Activated CD4-positive, alpha-beta T cell treated with anti-CD3 and anti-CD28 coated beads for 36 hours (primary cell): Measurements from ENCODE around the gene ALCAM. TPM values are rescaled to one million over a fixed set of nuclear protein-coding genes. Genes with fewer than 3 reads are reported as not detected.
A peak's percentile ranks its signal among the peaks of the same experiment; 100 is the strongest.
"Not testable (repeated sequence)": the region's sequence is repeated elsewhere in the genome, so short reads cannot be mapped to it uniquely, and the experiment has no call there.

Source experiments
- ATAC-seq: fragments of 200-7000 bp; cut with Tn5 transposase; one replicate; pipeline ENCODE4 v1.10.0; 2021; ENCODE audit warnings: mild to moderate bottlenecking, moderate library complexity
- CTCF ChIA-PET: fragments of 350-600 bp; sonication (Branson Sonifier 250); formaldehyde crosslinking; loops from one replicate; lab custom pipeline; 2021; ENCODE audit warnings: antibody characterized with exemption; lab: Charles Lee
- POLR2A ChIA-PET: fragments of 350-600 bp; sonication (Branson Sonifier 250); formaldehyde crosslinking; loops from one replicate; lab custom pipeline; 2021; ENCODE audit warnings: antibody characterized with exemption, inconsistent platforms; lab: Charles Lee
- DNase-seq: peaks from one replicate; pipeline ENCODE4 v3.0.0-alpha.2; 2020
- H3K27ac Mint-ChIP-seq: one replicate; pipeline ENCODE4 v1.8.0; 2021; ENCODE audit warnings: mixed read lengths
- H3K27me3 Mint-ChIP-seq: one replicate; pipeline ENCODE4 v1.8.0; 2021; ENCODE audit warnings: mixed read lengths
- H3K36me3 Mint-ChIP-seq: one replicate; pipeline ENCODE4 v1.8.0; 2021; ENCODE audit warnings: low read depth, mixed read lengths
- H3K4me1 Mint-ChIP-seq: one replicate; pipeline ENCODE4 v1.8.0; 2021; ENCODE audit warnings: mixed read lengths
- H3K4me3 Mint-ChIP-seq: one replicate; pipeline ENCODE4 v1.8.0; 2021; ENCODE audit warnings: mild to moderate bottlenecking, moderate library complexity, mixed read lengths
- H3K9me3 Mint-ChIP-seq: one replicate; pipeline ENCODE4 v1.8.0; 2021; ENCODE audit warnings: low read depth, mixed read lengths
- intact Hi-C, 2 experiments: fragments of 100-400 bp; cut with DNase I in 1 of 2; cut with micrococcal nuclease in 1 of 2; formaldehyde crosslinking; loops; one replicate each; pipeline versions ENCODE4 v1.14.2 to v1.15.1; 2022 to 2024; cut with DNase I, micrococcal nuclease
- total RNA-seq, 2 experiments: library from RNA; stranded (reverse); gene quantifications; one replicate each; pipeline ENCODE4 v1.2.3, GENCODE V29; 2021

ALCAM gene
- total RNA-seq, 2 experiments from 2014 or later = 22.0 TPM

DNA sequence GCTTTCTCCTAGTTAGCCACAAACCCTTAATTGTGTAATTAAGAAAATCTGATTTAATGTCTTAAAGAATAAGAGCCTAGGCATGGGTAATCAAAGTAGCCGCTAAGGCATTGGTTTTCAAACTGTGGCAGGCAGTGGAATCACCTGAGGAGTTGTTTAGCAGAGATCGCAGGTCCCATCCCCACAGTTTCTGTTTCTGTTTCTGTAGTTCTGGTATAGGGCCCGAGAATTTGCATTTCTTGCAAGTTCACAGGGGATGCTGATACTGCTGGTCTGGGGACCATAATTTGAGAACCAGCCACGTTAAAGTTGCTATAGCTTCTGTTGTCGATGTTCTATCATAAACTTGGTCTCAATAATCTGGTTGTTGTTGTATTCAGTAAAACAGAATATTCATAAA, 204.3 kb downstream of the ALCAM start:
- Mint-ChIP-seq H3K36me3 (peaks cover 5% of the 10 kb centered on the region), H3K4me3 (no peak overlapping the region), H3K9me3 (no peaks in the 10 kb centered on the region), H3K27ac (no peak overlapping the region), H3K27me3 (no peaks in the 10 kb centered on the region), H3K4me1 (no peaks in the 10 kb centered on the region)
- intact Hi-C loops = no loop called here
- CTCF ChIA-PET = interaction anchor here (0.9 kb wide), 1 partner anchor 9 kb away, joined by 3 read pairs; no protein-coding TSS in a partner anchor
- POLR2A ChIA-PET = no interaction called here
- DNase-seq = no peak
- no peak for ATAC-seq

DNA sequence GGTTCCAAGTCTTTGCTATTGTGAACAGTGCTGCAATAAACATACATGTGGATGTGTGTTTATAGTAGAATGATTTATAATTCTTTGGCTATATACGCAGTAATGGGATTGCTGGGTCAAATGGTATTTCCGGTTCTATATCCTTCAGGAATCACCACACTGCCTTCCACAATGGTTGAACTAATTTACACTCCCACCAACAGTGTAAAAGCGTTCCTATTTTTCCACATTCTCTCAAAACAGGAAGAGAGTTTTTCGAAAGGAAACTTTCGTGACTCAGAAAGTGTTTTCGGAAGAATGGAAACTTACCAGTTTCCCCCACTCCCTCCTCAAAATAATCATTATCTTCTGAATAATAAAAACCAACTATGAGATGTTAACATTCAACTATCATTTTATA, 205.8 kb downstream of the ALCAM start:
- no peak for DNase-seq
- ATAC-seq = no peak
- Mint-ChIP-seq H3K9me3 (no peaks in the 10 kb centered on the region), H3K36me3 (peaks cover 5% of the 10 kb centered on the region), H3K27me3 (no peaks in the 10 kb centered on the region), H3K27ac (no peak overlapping the region), H3K4me1 (no peaks in the 10 kb centered on the region), H3K4me3 (no peak overlapping the region)
- intact Hi-C loops = no loop called here
- ChIA-PET POLR2A (no interaction called here), CTCF (no interaction called here)

DNA sequence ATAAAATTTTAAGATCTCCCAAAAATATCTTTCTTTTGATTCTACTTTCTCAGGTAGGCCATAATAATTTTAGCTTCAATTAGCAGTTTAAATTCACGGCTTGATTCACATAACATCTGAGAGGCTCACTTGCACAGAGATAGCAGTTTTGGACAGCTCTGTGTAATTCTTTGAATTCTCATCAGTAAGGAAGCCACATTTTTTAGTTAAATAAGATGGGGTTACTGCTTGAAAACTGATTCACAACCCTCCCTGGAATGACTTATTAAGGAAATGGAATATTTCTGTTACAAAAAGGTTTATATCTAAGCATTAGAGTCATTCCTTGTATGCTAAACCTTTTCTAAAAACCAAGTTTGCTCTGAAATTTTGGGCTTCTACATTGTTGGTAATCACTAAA, 212.7 kb downstream of the ALCAM start:
- Mint-ChIP-seq H3K36me3 (no peaks in the 10 kb centered on the region), H3K27ac (no peak overlapping the region), H3K9me3 (peaks cover 3% of the 10 kb centered on the region), H3K27me3 (no peaks in the 10 kb centered on the region), H3K4me3 (no peak overlapping the region), H3K4me1 (no peaks in the 10 kb centered on the region)
- intact Hi-C loops = no loop called here
- CTCF ChIA-PET = interaction anchor here (1.4 kb wide), 1 partner anchor 8 kb away, joined by 3 read pairs; no protein-coding TSS in a partner anchor
- POLR2A ChIA-PET = no interaction called here
- DNase-seq (no peak), ATAC-seq (no peak)

DNA sequence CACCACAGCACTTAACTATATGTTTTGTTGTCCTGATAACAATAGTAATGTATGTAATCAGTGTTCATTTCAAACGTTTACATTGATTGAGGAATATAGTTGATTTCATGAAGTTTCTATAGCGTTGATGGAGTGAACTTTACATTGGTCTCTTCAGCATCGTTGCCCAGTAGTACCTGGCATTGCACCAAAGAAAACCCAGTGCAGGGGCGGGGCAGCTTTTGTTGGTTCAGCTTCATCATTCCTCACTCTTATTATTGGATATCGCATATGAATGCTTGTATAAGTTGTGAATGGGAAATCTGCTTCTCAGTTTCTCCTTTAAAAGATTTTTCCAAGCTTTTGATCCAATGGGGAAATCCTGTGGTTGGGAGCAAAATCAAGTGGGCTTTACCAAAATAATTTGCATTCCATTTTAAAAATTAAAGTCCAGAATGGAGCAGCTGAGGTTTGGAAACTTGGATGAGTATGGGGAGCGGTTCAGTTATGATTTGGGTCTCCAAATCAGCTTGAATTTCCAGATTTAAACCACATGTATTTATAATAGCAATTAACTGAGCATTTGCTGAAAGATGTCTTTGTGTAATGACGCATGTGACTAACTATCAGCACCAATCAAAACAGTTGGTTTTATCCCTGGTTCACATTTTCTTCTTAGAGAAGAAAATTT, 213.7 kb downstream of the ALCAM start:
- H3K27me3 Mint-ChIP-seq = no peaks in the 10 kb centered on the region
- H3K4me1 Mint-ChIP-seq = no peaks in the 10 kb centered on the region
- ChIA-PET POLR2A (no interaction called here), CTCF (interaction anchor here (1.4 kb wide), 1 partner anchor 9 kb away, joined by 3 read pairs; no protein-coding TSS in a partner anchor)
- no peak for ATAC-seq
- intact Hi-C loops = no loop called here
- no peak for DNase-seq
- H3K27ac Mint-ChIP-seq = no peak overlapping the region
- H3K9me3 Mint-ChIP-seq = peaks cover 3% of the 10 kb centered on the region
- no peaks in the 10 kb centered on the region for H3K36me3 Mint-ChIP-seq
- H3K4me3 Mint-ChIP-seq = no peak overlapping the region

DNA sequence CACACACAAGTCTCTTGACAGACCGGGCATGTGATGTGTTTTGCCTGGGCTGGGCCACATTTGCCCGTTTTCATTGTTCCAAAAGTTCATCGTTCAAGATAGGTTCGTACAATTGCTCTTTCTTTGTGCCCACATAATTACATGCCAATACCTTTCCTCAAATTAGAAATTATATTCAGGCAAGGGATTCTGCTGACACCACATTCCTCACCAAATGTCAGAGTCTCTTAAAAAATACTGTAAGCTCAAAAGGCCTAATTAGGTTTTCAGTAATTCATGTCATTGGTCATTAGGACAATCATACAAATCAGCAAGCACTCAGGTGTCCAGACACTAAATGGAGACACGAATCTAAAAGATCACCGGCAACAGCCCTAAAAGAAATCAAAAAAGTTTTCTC, 215.3 kb downstream of the ALCAM start:
- ChIA-PET CTCF (interaction anchor here (0.6 kb wide), 1 partner anchor 99 kb away, joined by 3 read pairs; no protein-coding TSS in a partner anchor), POLR2A (no interaction called here)
- H3K4me1 Mint-ChIP-seq = no peaks in the 10 kb centered on the region
- H3K4me3 Mint-ChIP-seq = no peak overlapping the region
- intact Hi-C loops = no loop called here
- H3K9me3 Mint-ChIP-seq = peaks cover 3% of the 10 kb centered on the region
- H3K27me3 Mint-ChIP-seq = no peaks in the 10 kb centered on the region
- no peak overlapping the region for H3K27ac Mint-ChIP-seq
- no peaks in the 10 kb centered on the region for H3K36me3 Mint-ChIP-seq
- ATAC-seq (no peak), DNase-seq (no peak)

DNA sequence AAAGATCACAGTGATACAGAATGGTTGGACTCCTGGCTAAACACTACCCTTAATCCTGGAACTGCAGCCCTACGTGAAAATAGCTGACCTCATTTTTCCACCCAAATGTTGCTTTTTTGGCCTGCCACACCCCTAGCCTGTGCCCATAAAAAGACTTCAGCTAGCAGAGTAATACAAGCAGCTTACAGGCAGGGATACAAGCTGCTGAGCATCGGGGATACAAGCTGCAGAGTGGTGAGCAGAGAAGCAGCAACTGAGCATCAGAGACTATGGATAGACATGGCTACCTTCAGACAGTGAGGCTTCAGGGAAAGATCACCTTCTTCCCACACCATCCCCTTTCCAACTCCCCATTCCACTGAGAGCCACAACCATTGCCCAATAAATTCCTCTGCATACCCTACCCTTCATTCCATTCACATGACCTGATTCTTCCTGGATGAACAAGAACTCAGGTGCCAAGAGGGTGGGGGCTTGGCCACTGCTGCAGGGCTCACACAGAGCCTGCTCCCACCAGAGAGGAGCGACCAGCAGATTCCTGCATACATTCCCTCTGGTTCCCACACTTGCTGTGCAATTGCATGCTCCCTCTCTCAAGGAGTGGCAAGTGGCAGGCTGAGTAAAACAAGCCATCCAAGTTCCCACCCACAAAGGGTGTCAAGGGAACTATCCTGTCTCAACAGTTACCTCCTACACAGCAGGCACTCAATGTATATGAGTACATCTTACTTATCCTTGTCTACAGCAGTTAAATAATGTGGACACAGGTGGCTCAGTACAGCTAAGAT, 217.5 kb downstream of the ALCAM start:
- Mint-ChIP-seq H3K9me3 (peaks cover 3% of the 10 kb centered on the region), H3K27ac (no peak overlapping the region), H3K36me3 (no peaks in the 10 kb centered on the region), H3K4me3 (no peak overlapping the region), H3K27me3 (no peaks in the 10 kb centered on the region), H3K4me1 (no peaks in the 10 kb centered on the region)
- ATAC-seq (peak; percentile 51), DNase-seq (no peak)
- ChIA-PET POLR2A (no interaction called here), CTCF (no interaction called here)
- intact Hi-C loops = no loop called here

DNA sequence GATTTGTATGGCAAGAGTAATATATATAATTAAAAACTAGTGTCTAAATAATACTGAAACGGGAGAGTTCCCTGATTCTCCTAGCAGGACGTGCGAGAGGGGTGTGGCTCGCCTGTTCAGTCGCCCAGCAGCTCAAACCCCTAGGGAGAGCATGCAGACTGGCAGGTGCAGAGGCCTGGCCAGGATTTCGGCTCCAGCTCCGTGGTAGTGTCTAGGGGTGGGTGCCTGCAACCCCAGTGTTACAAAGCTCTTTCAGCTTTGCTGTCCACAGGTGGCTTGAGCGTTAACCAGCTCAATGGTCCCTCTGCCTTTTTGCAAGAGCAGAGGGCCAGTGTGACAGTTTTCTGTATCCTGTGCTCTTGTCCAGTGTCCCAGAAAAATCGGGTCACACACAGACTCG, 226.6 kb downstream of the ALCAM start:
- H3K4me3 Mint-ChIP-seq = no peak overlapping the region
- ATAC-seq = no peak
- peaks cover 2% of the 10 kb centered on the region for H3K27me3 Mint-ChIP-seq
- ChIA-PET CTCF (interaction anchor here (1.1 kb wide), 1 partner anchor 24 kb away, joined by 3 read pairs; no protein-coding TSS in a partner anchor), POLR2A (no interaction called here)
- peaks cover 2% of the 10 kb centered on the region for H3K36me3 Mint-ChIP-seq
- DNase-seq = no peak
- intact Hi-C loops = no loop called here
- no peak overlapping the region for H3K27ac Mint-ChIP-seq
- H3K4me1 Mint-ChIP-seq = peaks cover 6% of the 10 kb centered on the region
- no peaks in the 10 kb centered on the region for H3K9me3 Mint-ChIP-seq

DNA sequence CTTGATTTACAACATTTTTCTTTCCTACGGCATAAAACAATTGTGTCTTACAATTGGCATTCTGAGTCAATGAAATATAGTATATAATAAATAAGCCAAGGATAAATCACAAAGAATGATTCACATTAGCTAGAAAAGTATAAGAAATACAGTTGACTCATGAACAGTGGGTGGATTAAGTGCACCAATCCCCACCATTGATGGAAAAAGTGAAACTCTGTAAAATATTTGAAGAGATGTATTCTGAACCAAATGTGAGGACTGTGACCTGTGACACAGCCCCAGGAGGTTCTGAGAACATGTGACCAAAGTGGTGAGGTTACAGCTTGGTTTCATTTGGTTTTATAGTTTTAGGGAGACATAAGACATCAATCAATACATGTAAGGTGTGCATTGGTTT, 227.5 kb downstream of the ALCAM start:
- H3K36me3 Mint-ChIP-seq = peaks cover 2% of the 10 kb centered on the region
- intact Hi-C loops = no loop called here
- ChIA-PET POLR2A (no interaction called here), CTCF (interaction anchor here (1.1 kb wide), 2 partner anchors 24 to 27 kb away, joined by 3 read pairs; no protein-coding TSS in a partner anchor)
- H3K4me1 Mint-ChIP-seq = peaks cover 6% of the 10 kb centered on the region
- peaks cover 2% of the 10 kb centered on the region for H3K27me3 Mint-ChIP-seq
- ATAC-seq (peak; percentile 95), DNase-seq (peak; percentile 28)
- H3K4me3 Mint-ChIP-seq = no peak overlapping the region
- H3K27ac Mint-ChIP-seq = no peak overlapping the region
- H3K9me3 Mint-ChIP-seq = no peaks in the 10 kb centered on the region

DNA sequence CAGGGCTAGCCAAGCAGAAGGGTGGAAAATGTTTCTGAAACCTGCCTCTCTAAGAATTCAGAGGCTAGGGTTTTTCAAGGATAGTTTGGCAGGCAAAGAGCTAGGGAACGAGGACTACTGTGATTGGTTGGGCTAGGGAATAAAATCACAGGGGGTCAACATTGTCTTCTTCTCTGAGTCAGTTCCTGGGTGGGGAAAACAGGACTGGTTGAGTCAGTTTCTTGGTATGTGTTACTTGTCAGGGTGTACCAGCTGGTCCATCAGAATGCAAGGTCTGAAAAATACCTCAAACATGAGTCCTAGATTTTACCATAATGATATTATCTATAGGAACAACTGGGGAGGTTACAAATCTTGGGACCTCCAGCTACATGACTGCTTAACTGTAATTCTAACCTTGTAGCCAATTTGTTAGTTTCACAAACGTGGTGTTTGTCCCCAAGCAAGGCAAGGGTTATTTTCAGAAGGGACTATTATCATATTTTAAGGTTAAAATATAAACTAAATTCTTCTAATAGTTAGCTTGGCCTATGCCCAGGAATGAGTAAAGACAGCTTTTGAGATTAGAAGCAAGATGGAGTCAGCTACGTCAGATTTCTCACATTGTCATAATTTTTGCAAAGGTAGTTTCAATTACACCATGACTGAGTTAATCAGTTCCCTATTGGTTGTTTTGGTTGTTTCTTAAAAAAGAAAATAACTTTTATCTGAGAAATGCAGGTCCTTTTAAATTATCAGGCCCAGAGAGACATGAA, 231.5 kb downstream of the ALCAM start:
- H3K4me1 Mint-ChIP-seq = peaks cover 6% of the 10 kb centered on the region
- DNase-seq (no peak), ATAC-seq (peak; percentile 48)
- intact Hi-C loops = no loop called here
- H3K27me3 Mint-ChIP-seq = no peaks in the 10 kb centered on the region
- H3K9me3 Mint-ChIP-seq = no peaks in the 10 kb centered on the region
- ChIA-PET POLR2A (no interaction called here), CTCF (no interaction called here)
- H3K27ac Mint-ChIP-seq = no peak overlapping the region
- no peak overlapping the region for H3K4me3 Mint-ChIP-seq
- H3K36me3 Mint-ChIP-seq = no peaks in the 10 kb centered on the region

DNA sequence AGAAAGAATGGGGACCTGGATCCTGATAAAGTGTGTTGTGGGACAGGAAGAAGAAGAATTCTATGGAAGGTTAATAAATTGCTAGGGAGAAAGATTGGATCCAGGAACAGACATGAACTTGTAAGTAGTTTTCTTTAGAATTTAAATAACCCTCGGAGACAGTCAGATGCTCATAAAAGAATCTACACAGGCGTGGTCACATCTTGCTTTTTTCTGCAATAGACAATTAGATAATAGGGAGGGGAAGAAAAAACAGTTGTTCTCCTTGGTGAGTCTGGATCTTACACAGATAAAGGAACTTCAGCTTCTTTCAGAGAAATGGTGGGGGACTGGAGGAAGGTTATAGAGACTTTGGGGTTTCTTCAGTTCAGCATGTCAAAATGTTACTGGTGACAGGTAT, 232.6 kb downstream of the ALCAM start:
- H3K9me3 Mint-ChIP-seq = no peaks in the 10 kb centered on the region
- CTCF ChIA-PET = no interaction called here
- H3K4me3 Mint-ChIP-seq = no peak overlapping the region
- H3K4me1 Mint-ChIP-seq = peaks cover 5% of the 10 kb centered on the region
- no peaks in the 10 kb centered on the region for H3K27me3 Mint-ChIP-seq
- intact Hi-C loops = no loop called here
- POLR2A ChIA-PET = no interaction called here
- DNase-seq = no peak
- no peak overlapping the region for H3K27ac Mint-ChIP-seq
- H3K36me3 Mint-ChIP-seq = no peaks in the 10 kb centered on the region
- no peak for ATAC-seq

DNA sequence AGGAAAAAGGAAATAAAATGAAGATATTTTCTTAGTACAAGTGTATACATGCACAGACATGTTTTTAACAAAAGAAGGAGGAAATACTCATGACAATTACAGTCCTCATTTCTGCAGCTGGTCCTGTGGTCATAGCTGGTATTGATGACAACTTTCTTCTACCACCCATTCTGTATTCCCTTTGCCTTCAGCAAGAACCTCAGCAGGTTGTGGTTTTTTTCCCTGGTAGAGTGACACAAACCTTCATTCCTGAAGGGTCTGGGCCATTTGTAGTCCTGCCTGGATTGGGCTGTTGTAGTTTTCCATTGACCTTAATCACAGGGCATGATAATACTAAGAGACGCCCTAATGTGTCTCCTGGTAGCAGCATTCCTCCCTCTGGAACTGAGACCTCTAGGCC, 235.0 kb downstream of the ALCAM start:
- CTCF ChIA-PET, H3K4me1 Mint-ChIP-seq, ATAC-seq, DNase-seq, H3K27ac Mint-ChIP-seq, H3K9me3 Mint-ChIP-seq, H3K36me3 Mint-ChIP-seq, intact Hi-C loops, POLR2A ChIA-PET, H3K27me3 Mint-ChIP-seq, H3K4me3 Mint-ChIP-seq: not testable (repeated sequence)
